Lower leg skin (tissue), 4 donors: Measurements from ENCODE around the gene NFKBIB. TPM values are rescaled to one million over a fixed set of nuclear protein-coding genes. Genes with fewer than 3 reads are reported as not detected.
A peak's percentile ranks its signal among the peaks of the same experiment; 100 is the strongest.

Experiments used
- DNase-seq, 2 donors: peaks; one replicate each; pipeline ENCODE4 v3.0.0-alpha.2; 2019; ENCODE audit warnings: low spot score in 2 of 2
- H3K4me3 ChIP-seq: fragments of 200-600 bp; sonication (generic); 2 replicates; pipeline ENCODE4 v1.5.1; 2017; ENCODE audit warnings: mild to moderate bottlenecking, low read depth; ENCODE audit not compliant: poor library complexity, severe bottlenecking
- CTCF ChIP-seq, 3 donors: fragments of 450-650 bp; IDR thresholded peaks; one replicate each; pipeline ENCODE4 v1.5.1; 2016; ENCODE audit warnings: antibody characterized with exemption in 3 of 3, mild to moderate bottlenecking in 3 of 3, moderate library complexity in 2 of 3
- POLR2A ChIP-seq, 2 donors: fragments of 450-650 bp; IDR thresholded peaks; one replicate each; pipeline ENCODE4 v1.6.1; 2016 to 2017; ENCODE audit warnings: antibody characterized with exemption in 2 of 2, mild to moderate bottlenecking in 1 of 2, moderate library complexity in 1 of 2
- WGBS, 2 donors: methylation state at CpG; one replicate each; pipeline ENCODE4 v1.1.5; 2018; 5-methylcytosine and 5-hydroxymethylcytosine counted together
- intact Hi-C: fragments of 100-400 bp; cut with DNase I; formaldehyde crosslinking; loops from one replicate; pipeline ENCODE4 v1.15.0; 2023; ENCODE audit warnings: low total_unique reads
- total RNA-seq, 4 donors: library from RNA; depleted of rRNA; stranded (reverse); fragments of >200 nt; gene quantifications; one replicate each; pipeline ENCODE4 v1.1.0, GENCODE V29; 2016

Gene NFKBIB
- total RNA-seq, 4 donors from 2014 or later, result 26.9 to 51.2 (median 31.5) TPM

- 91 to 95% methylated on average over 11 of the region's 12 CpGs for WGBS, 2 donors
- intact Hi-C loops, result no loop called here
- no peak for DNase-seq
- TF ChIP-seq CTCF (IDR thresholded peaks at IDR 0.05) (no peak), POLR2A (IDR thresholded peaks at IDR 0.05) (no peak)
- H3K4me3 ChIP-seq, result no peak overlapping the region
Measured at GRCh38 chr19:38944981-38945506, 45.3 kb downstream of the NFKBIB start.

GRCh38 chr19:38945562-38946228 is 45.9 kb downstream of the NFKBIB start:
- WGBS, 2 donors, result 85 to 94% methylated on average over 3 of the region's 3 CpGs
- TF ChIP-seq CTCF (IDR thresholded peaks at IDR 0.05) (no peak), POLR2A (IDR thresholded peaks at IDR 0.05) (no peak)
- H3K4me3 ChIP-seq, result no peak overlapping the region
- intact Hi-C loops, result no loop called here
- no peak for DNase-seq

GRCh38 chr19:38946229-38947010 is 46.7 kb downstream of the NFKBIB start:
- H3K4me3 ChIP-seq, result no peak overlapping the region

GRCh38 chr19:38949580-38950367 is 50.0 kb downstream of the NFKBIB start:
- peak; percentile 78 to 95 for DNase-seq
- 10 to 13% methylated on average over 36 to 45 of the region's 72 CpGs for whole genome bisulfite sequencing, 2 donors
- H3K4me3 ChIP-seq, result no peak overlapping the region
- intact Hi-C loops, result no loop called here
- TF ChIP-seq CTCF (IDR thresholded peaks at IDR 0.05) (no peak), POLR2A (IDR thresholded peaks at IDR 0.05) (no peak)

More at GRCh38 chr19:38946229-38947010, 46.7 kb downstream of the NFKBIB start:
- intact Hi-C loops, result no loop called here
- no peak for TF ChIP-seq POLR2A (IDR thresholded peaks at IDR 0.05)
- no peak for TF ChIP-seq CTCF (IDR thresholded peaks at IDR 0.05)
- DNase-seq, result no peak
- 85 to 87% methylated on average over 11 of the region's 11 CpGs for WGBS, 2 donors

GRCh38 chr19:38951187-38951586 is 51.4 kb downstream of the NFKBIB start:
- intact Hi-C loops, result no loop called here
- no peak overlapping the region for H3K4me3 ChIP-seq
- 93 to 98% methylated on average over 3 of the region's 3 CpGs for WGBS, 2 donors
- no peak for TF ChIP-seq POLR2A (IDR thresholded peaks at IDR 0.05)
- TF ChIP-seq CTCF (IDR thresholded peaks at IDR 0.05), result no peak
- no peak for DNase-seq
